ENCODE data around the gene P2RY14. TPM values are rescaled to one million over a fixed set of nuclear protein-coding genes. Genes with fewer than 3 reads are reported as not detected.
A peak's percentile ranks its signal among the peaks of the same experiment; 100 is the strongest.

P2RY14 gene
- total and polyA plus RNA-seq, 2 experiments from 2014 or later, result 0.12 to 1.4 TPM

DNA sequence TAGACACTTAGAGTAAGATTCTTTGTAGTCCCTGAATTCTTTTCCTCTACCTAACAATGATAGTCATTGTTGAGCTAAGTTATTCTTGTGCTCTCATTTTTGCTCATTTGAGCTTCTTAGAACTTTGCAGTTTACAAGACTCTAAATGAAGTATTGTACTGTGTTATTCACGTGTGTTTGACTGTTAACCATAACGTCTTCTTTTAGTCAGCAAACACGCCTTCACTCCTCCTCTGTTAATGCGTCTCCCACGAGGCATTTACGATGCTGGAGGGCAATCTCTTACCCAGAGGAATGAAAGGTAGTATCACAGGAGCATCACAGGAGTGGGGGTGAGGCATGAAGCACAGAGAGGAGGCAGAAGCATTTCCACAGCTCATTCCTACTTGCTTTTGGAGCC is 14.8 kb upstream of the P2RY14 start:
- Histone ChIP-seq H3K27ac (no peak overlapping the region), H3K36me3 (no peaks in the 10 kb centered on the region), H3K9me3 (ENCODE audit: low read depth) (no peaks in the 10 kb centered on the region), H3K4me1 (ENCODE audit: low read depth) (no peaks in the 10 kb centered on the region), H3K4me3 (no peak overlapping the region), H3K27me3 (no peaks in the 10 kb centered on the region)
- TF ChIP-seq, protein P1, sequence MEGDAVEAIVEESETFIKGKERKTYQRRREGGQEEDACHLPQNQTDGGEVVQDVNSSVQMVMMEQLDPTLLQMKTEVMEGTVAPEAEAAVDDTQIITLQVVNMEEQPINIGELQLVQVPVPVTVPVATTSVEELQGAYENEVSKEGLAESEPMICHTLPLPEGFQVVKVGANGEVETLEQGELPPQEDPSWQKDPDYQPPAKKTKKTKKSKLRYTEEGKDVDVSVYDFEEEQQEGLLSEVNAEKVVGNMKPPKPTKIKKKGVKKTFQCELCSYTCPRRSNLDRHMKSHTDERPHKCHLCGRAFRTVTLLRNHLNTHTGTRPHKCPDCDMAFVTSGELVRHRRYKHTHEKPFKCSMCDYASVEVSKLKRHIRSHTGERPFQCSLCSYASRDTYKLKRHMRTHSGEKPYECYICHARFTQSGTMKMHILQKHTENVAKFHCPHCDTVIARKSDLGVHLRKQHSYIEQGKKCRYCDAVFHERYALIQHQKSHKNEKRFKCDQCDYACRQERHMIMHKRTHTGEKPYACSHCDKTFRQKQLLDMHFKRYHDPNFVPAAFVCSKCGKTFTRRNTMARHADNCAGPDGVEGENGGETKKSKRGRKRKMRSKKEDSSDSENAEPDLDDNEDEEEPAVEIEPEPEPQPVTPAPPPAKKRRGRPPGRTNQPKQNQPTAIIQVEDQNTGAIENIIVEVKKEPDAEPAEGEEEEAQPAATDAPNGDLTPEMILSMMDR (IDR thresholded peaks at IDR 0.05; ENCODE audit: low read depth, low read length), result no peak
- no peak for DNase-seq (ENCODE audit: low read depth in 1 of 2, low spot score in 1 of 2)

DNA sequence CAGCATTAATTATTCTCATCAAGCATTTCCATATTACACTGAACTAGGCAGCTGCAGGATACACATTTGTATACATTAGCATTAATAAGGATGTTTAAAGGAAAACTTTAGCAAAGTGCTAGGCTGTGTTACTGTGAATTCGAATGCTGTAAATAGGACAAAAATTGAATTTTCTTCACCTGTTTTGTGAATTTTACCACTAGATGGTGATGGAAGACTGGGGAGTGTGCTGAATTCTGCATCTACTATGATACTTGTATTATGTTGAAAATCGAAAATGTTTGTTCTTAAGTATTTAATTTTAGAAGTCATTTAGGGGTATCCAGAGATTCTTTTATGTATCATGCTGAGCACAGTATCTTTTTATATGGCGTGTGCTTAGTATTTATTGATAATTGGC is 12.3 kb upstream of the P2RY14 start:
- Histone ChIP-seq H3K27ac (no peak overlapping the region), H3K36me3 (no peaks in the 10 kb centered on the region), H3K4me3 (no peak overlapping the region), H3K9me3 (ENCODE audit: low read depth) (no peaks in the 10 kb centered on the region), H3K4me1 (ENCODE audit: low read depth) (no peaks in the 10 kb centered on the region), H3K27me3 (no peaks in the 10 kb centered on the region)
- TF ChIP-seq, protein P1 (IDR thresholded peaks at IDR 0.05; ENCODE audit: low read depth, low read length), result peak; percentile 49
- peak in 1 of 2 donors; percentile 67 for DNase-seq (ENCODE audit: low read depth in 1 of 2, low spot score in 1 of 2)

DNA sequence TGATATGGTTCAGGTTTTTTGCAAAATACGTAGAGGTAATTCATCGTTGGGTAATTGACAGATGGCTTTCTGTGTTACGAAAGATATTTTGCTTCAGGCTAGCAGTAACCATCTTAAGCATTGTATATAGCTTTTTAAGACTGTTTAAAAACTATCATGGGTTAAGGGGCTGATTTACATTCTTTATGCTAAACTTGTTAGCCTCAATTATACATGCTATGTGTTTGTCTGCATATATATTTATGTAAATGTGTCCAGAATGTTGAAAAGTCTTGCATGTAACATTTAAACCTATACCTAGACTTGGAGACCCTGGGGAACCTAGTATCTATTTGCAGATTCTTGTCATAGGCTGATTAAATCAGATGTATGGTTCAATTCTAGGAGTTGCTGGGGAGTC is 11.1 kb upstream of the P2RY14 start:
- no peaks in the 10 kb centered on the region for H3K4me1 ChIP-seq (ENCODE audit: low read depth)
- DNase-seq (ENCODE audit: low read depth in 1 of 2, low spot score in 1 of 2), result no peak
- no peaks in the 10 kb centered on the region for H3K36me3 ChIP-seq
- H3K27ac ChIP-seq, result no peak overlapping the region
- no peaks in the 10 kb centered on the region for H3K27me3 ChIP-seq
- no peaks in the 10 kb centered on the region for H3K9me3 ChIP-seq (ENCODE audit: low read depth)
- no peak overlapping the region for H3K4me3 ChIP-seq
- TF ChIP-seq, protein P1 (IDR thresholded peaks at IDR 0.05; ENCODE audit: low read depth, low read length), result no peak

DNA sequence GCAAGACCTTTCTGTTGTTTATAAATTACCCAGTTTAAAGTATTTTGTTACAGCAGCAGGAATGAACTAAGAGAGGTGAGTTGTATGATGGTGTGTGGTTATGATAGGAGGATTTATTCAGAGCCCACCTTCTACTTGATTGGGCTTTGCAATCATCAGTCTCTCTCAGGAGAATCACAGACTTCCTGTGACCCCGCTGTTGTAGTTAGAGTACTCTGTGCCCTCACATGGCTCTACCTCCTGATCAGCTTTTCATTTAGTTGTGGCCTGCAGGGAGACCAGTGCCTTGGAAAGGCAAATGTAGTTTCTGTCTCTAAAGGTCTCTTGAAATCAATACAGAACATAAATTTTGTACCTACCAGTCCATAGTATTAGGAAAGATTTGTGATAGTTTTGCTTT is 7.6 kb upstream of the P2RY14 start:
- TF ChIP-seq, protein P1 (IDR thresholded peaks at IDR 0.05; ENCODE audit: low read depth, low read length), result no peak
- Histone ChIP-seq H3K36me3 (no peaks in the 10 kb centered on the region), H3K4me1 (ENCODE audit: low read depth) (peaks cover 7% of the 10 kb centered on the region), H3K27me3 (no peaks in the 10 kb centered on the region), H3K9me3 (ENCODE audit: low read depth) (no peaks in the 10 kb centered on the region), H3K4me3 (no peak overlapping the region), H3K27ac (no peak overlapping the region)
- DNase-seq (ENCODE audit: low read depth in 1 of 2, low spot score in 1 of 2), result no peak

DNA sequence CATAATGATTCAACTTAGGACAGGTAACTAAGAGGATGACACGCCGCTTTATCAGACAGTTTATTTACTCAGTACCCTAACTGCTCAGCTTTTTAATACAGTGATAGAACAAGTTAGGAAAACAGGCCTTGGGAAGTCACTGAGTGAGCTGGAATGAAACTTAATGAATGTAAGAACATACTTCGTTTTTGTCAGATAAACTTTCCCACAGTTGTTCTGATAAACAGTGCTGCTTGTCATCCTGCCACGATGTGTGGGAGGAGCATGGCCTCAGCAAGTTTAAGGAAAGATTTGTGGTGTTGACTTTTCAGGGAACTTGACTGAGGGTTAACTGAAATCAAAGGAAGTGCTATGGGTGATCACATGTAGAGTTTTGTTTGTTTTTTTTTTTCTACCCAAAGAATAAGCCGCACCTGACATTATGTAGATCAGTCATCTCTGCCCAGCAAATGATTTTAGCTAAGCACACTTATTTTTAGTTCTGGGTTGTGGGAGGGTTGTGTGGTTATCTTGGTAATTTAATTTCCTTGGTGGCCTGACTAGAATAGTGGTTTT is 5.6 kb upstream of the P2RY14 start:
- no peak overlapping the region for H3K27ac ChIP-seq
- no peaks in the 10 kb centered on the region for H3K9me3 ChIP-seq (ENCODE audit: low read depth)
- H3K36me3 ChIP-seq, result no peaks in the 10 kb centered on the region
- peaks cover 7% of the 10 kb centered on the region for H3K4me1 ChIP-seq (ENCODE audit: low read depth)
- no peak overlapping the region for H3K4me3 ChIP-seq
- DNase-seq (ENCODE audit: low read depth in 1 of 2, low spot score in 1 of 2), result peak in 1 of 2 donors; percentile 86
- TF ChIP-seq, protein P1 (IDR thresholded peaks at IDR 0.05; ENCODE audit: low read depth, low read length), result no peak
- no peaks in the 10 kb centered on the region for H3K27me3 ChIP-seq
